Measurements from ENCODE around the gene TMEM132C. TPM values are rescaled to one million over a fixed set of nuclear protein-coding genes. Genes with fewer than 3 reads are reported as not detected.

The TMEM132C gene
- total and polyA plus RNA-seq, 9 donors: 1.6 to 38.4 (median 9.4) TPM

DNA sequence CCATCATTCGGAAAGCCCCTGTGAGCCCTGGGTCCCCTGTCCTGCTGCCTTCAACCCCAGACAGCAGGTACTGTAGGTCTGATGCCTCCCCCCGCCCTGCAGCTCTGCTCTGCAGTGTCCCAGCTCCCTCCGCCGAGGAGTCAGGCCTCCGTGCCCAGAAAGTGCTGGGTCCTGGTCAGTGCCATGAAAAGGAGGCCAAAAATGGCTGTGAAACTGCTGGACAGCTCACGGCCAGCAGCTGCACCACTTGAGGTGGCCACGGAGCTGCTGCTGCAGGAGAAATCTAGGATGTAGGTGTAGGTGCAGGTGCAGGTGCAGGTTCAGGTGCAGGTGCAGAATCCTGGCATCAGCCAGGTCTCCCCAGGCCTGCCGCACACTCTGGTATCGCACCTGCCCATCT, 360.7 kb downstream of the TMEM132C start:
- 71 to 82% (median 75%) methylated on average over 9 of the region's 9 CpGs for WGBS, 3 donors

DNA sequence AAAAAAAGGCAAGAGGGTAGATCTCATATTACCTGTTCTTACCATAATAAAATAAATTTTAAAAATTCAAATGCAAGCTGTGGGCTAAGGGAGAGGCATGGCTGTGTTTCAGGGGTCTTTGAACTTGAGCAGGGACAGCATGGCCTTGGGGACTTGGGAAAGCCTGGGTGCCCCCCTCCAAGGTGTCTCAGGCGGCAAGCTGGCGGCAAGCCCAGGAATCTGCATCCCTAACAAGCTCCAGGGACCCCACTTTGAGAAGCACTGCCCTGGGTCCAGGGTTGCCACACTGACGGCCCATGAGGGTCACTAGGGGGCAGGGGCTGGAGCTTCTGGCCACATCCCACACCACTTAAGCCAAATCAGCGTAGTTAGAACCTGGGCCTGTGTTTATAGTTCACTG, 363.0 kb downstream of the TMEM132C start:
- no peak for DNase-seq
- H3K27ac ChIP-seq: no peak overlapping the region
- TF ChIP-seq, protein P1, sequence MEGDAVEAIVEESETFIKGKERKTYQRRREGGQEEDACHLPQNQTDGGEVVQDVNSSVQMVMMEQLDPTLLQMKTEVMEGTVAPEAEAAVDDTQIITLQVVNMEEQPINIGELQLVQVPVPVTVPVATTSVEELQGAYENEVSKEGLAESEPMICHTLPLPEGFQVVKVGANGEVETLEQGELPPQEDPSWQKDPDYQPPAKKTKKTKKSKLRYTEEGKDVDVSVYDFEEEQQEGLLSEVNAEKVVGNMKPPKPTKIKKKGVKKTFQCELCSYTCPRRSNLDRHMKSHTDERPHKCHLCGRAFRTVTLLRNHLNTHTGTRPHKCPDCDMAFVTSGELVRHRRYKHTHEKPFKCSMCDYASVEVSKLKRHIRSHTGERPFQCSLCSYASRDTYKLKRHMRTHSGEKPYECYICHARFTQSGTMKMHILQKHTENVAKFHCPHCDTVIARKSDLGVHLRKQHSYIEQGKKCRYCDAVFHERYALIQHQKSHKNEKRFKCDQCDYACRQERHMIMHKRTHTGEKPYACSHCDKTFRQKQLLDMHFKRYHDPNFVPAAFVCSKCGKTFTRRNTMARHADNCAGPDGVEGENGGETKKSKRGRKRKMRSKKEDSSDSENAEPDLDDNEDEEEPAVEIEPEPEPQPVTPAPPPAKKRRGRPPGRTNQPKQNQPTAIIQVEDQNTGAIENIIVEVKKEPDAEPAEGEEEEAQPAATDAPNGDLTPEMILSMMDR (IDR thresholded peaks at IDR 0.05): no peak
- TF ChIP-seq POLR2A (IDR thresholded peaks at IDR 0.05) (no peak), EP300 (IDR thresholded peaks at IDR 0.05) (no peak)
- no peaks in the 10 kb centered on the region for H3K4me1 ChIP-seq (ENCODE audit: insufficient read depth)
- H3K9me3 ChIP-seq: no peaks in the 10 kb centered on the region
- no peaks in the 10 kb centered on the region for H3K36me3 ChIP-seq
- H3K4me3 ChIP-seq: no peak overlapping the region
- H3K27me3 ChIP-seq: no peaks in the 10 kb centered on the region
- intact Hi-C loops (cut with DNase I): no loop called here
- 40 to 66% (median 47%) methylated on average over 4 of the region's 4 CpGs for WGBS, 3 donors

More for the DNA sequence above, 360.7 kb downstream of the TMEM132C start:
- DNase-seq: no peak
- Histone ChIP-seq H3K27me3 (no peaks in the 10 kb centered on the region), H3K27ac (no peak overlapping the region), H3K9me3 (no peaks in the 10 kb centered on the region), H3K4me1 (ENCODE audit: insufficient read depth) (no peaks in the 10 kb centered on the region), H3K4me3 (no peak overlapping the region), H3K36me3 (no peaks in the 10 kb centered on the region)
- intact Hi-C loops (cut with DNase I): no loop called here
- no peak for TF ChIP-seq EP300 (IDR thresholded peaks at IDR 0.05)
- TF ChIP-seq, protein P1 (IDR thresholded peaks at IDR 0.05): no peak
- TF ChIP-seq POLR2A (IDR thresholded peaks at IDR 0.05): no peak

DNA sequence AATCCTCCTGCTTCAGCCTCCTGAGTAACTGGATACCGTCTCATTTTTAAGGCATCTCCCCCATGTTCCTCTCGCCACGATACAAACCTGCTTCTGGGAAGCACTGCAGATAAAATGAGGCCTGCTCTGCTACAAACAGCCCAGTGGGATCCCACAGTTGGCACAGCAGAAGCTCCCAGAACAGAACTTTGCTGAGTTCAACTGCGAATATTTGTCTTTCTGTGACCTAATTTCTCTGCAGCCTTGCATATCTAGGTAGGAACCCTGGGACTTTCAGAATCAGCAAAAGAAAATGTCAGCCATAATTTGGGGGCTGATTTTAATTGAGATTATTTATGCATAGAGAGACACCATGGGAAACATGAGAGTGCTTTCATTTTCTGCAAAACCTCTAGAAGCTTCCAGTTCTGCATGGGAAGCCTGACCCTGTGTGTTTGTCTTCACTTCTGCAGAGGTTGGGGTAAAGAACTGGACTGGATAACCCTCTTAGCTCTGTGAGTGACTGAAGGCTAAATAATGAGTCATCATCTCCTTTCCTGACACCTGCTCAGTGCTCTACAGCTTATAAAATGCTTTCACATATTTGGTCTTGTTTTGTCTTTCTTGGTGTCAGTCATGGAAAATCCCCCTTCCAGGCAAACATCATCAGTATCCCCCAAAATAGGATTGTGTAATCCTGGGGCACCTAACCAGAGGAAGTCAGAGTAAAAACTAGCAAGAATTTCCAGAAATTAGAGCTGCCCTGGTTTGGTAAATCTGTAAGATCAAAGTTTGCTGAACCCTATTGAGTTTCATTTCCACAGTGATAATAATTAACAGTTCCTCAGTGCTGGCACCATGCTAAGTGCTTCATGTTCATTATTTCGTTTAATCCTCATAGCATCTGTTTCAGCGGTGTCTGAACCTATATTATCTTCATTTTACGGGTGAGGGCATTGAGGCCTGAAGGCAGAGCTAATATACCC, 371.0 kb downstream of the TMEM132C start:
- WGBS, 3 donors: 66 to 86% (median 73%) methylated on average over 7 of the region's 7 CpGs

DNA sequence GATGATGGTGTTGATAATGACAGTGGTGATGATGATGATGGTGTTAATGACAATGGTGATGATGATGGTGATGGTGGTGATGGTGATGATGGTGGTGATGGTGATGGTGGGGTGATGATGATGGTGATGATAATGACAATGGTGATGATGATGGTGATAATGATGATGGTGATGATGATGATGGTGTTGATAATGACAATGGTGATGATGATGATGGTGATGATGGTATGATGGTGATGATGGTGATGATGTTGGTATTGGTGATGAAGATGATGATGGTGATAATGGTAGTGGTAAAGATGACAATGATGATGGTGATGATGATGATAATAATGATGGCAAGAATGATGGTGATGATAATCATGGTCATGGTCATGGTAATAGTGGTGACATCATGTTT, 372.1 kb downstream of the TMEM132C start:
- H3K27me3 ChIP-seq: no peaks in the 10 kb centered on the region
- intact Hi-C loops (cut with DNase I): no loop called here
- TF ChIP-seq POLR2A (IDR thresholded peaks at IDR 0.05) (no peak), EP300 (IDR thresholded peaks at IDR 0.05) (no peak)
- TF ChIP-seq, protein P1 (IDR thresholded peaks at IDR 0.05): no peak

More for the DNA sequence above, 371.0 kb downstream of the TMEM132C start:
- no peak overlapping the region for H3K4me3 ChIP-seq
- H3K4me1 ChIP-seq (ENCODE audit: insufficient read depth): no peaks in the 10 kb centered on the region
- no peaks in the 10 kb centered on the region for H3K27me3 ChIP-seq
- TF ChIP-seq EP300 (IDR thresholded peaks at IDR 0.05): no peak
- TF ChIP-seq, protein P1 (IDR thresholded peaks at IDR 0.05): no peak
- TF ChIP-seq POLR2A (IDR thresholded peaks at IDR 0.05): no peak
- DNase-seq: no peak
- H3K27ac ChIP-seq: no peak overlapping the region
- intact Hi-C loops (cut with DNase I): no loop called here
- no peaks in the 10 kb centered on the region for H3K36me3 ChIP-seq
- H3K9me3 ChIP-seq: peaks cover 0 to 3% of the 10 kb centered on the region in 2 donors

More for the DNA sequence above, 372.1 kb downstream of the TMEM132C start:
- H3K4me3 ChIP-seq: no peak overlapping the region
- no peak for DNase-seq
- H3K27ac ChIP-seq: no peak overlapping the region
- no peaks in the 10 kb centered on the region for H3K4me1 ChIP-seq (ENCODE audit: insufficient read depth)
- H3K36me3 ChIP-seq: no peaks in the 10 kb centered on the region
- H3K9me3 ChIP-seq: peaks cover 0 to 3% of the 10 kb centered on the region in 2 donors
